Activated CD4-positive, alpha-beta T cell treated with anti-CD3 and anti-CD28 coated beads, Interleukin-2, Interleukin-6, amounts not matched to agents 100 ng/mL and 50 ng/mL, durations not matched to agents 16 hours and 8 hours (primary cell): ENCODE data around the gene ZNF813.

ENCODE experiments used
- DNase-seq: peaks from one replicate; pipeline ENCODE4 v3.0.0-alpha.2; 2020

ZNF813 gene

GRCh38 chr19:53521373-53522202 is 54.1 kb downstream of the ZNF813 start:
- DNase-seq, result no peak

- DNase-seq, result no peak
Measured at GRCh38 chr19:53525922-53526321, 58.4 kb downstream of the ZNF813 start.

GRCh38 chr19:53530622-53531021 is 63.1 kb downstream of the ZNF813 start:
- no peak for DNase-seq

GRCh38 chr19:53531457-53531856 is 63.9 kb downstream of the ZNF813 start:
- no peak for DNase-seq

GRCh38 chr19:53532362-53532761 is 64.8 kb downstream of the ZNF813 start:
- DNase-seq, result no peak

- DNase-seq, result no peak
Measured at GRCh38 chr19:53536225-53536548, 68.7 kb downstream of the ZNF813 start.

GRCh38 chr19:53537121-53537520 is 69.6 kb downstream of the ZNF813 start:
- peak; percentile 20 for DNase-seq

- DNase-seq, result peak; percentile 86
Measured at GRCh38 chr19:53537521-53538377, 70.2 kb downstream of the ZNF813 start, which contains the start of gene ZNF331. Gene ZNF331 (plus strand): TSS chr19:53538145. CDS start chr19:53569377, 31,232 bp downstream.

- no peak for DNase-seq
Measured at GRCh38 chr19:53538378-53539109, 71.0 kb downstream of the ZNF813 start.

- no peak for DNase-seq
Measured at GRCh38 chr19:53540091-53540490, 72.6 kb downstream of the ZNF813 start.

GRCh38 chr19:53541971-53542370 is 74.4 kb downstream of the ZNF813 start:
- DNase-seq, result no peak

GRCh38 chr19:53545271-53546065 is 77.9 kb downstream of the ZNF813 start:
- no peak for DNase-seq
